Renal cortical epithelial cell (primary cell): ENCODE data around the gene CDC45. TPM values are rescaled to one million over a fixed set of nuclear protein-coding genes. Genes with fewer than 3 reads are reported as not detected.

Experiments used
- DNase-seq: peaks from one replicate; pipeline ENCODE4 v3.0.0-alpha.2; 2011; ENCODE audit warnings: low read depth
- total RNA-seq: library from RNA; depleted of rRNA; stranded (reverse); fragments of >200 nt; gene quantifications from 2 replicates; pipeline ENCODE4 v1.2.3, GENCODE V29; 2014

The CDC45 gene
- total RNA-seq, 1 donor from 2014 or later = 0.70 TPM

DNA sequence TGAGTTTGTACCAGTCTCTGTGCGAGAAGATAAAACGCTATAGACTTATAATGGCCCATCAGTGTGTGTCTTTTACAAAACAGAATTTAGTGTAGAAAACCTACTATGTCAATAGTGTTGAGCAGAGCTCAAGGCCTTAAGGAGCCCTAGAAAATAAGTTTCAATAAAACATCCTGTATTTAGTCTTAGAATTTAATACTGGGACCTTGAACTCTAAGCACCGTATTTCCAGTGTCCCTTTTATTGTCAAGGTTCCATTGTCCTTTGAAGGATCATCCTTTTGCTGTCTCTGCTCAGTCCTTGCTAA, 16.6 kb downstream of the CDC45 start:
- no peak for DNase-seq

DNA sequence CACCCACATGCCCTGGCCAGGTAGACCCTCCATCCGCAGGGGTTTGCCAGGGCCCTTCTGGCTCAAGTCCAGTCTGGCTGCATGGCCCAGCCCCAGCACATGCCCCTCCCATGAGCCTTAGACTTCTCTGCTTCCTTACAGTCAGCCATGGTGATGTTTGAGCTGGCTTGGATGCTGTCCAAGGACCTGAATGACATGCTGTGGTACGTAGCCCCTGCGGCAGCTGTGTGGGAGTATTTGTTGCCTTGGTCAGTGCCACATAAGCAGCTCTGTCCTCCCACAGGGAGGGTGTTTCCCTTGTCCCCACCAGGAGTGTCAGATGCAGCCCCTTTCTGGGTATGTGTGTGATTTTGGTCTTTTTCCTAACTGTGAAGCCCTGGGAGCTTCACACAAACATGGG, 17.5 kb downstream of the CDC45 start:
- DNase-seq = peak; percentile 76

DNA sequence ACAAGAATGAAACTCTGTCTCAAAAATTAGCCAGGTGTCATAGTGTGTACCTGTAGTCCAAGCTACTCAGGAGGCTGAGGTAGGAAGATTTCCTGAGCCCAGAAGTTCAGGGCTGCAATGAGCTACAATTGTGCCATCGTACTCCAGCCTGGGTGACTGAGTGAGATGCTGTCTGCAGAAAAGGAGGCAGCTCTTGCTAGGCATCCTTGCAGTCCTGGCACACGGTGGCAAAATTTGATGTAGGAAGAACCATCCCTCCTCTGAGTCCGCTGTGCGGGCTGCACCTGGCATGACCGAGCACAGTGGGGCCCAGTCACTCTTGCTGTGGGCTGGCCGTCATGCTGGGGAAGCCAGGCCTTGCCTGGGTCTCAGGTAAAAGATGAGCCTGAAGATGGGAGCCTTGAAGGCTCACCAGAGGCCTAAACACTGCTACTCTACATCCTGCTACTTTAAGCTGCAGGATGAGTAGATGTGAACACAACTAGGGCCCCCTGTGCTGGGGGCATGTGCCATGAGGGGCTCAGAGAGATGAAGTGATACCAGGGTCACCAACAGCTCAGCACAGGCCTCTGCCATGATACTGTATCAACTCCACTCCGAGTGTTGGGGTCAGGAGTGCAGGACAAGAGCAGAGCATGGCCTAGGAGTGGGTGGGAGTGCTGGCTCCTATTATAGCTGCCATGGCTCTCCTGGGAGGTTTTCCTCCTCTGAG, 18.6 kb downstream of the CDC45 start:
- no peak for DNase-seq

DNA sequence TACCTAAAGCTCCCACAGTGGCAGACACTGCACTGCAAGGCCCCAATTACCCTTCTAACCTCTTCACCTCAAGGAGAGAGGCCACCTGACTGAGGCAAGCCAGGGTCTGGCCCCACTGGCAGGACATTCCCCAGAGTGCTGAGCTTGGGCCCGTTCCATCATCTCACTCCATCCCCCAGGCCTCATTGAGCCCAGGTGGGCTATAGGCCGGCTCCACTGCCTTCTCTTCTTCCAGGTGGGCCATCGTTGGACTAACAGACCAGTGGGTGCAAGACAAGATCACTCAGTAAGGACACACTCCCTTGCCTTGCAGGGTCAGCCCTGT, 19.1 kb downstream of the CDC45 start:
- DNase-seq = no peak

GRCh38 chr22:19499236-19499879, 19.6 kb downstream of the CDC45 start:
- DNase-seq = no peak

- DNase-seq = no peak
Observed at GRCh38 chr22:19499880-19500242, 20.1 kb downstream of the CDC45 start.

DNA sequence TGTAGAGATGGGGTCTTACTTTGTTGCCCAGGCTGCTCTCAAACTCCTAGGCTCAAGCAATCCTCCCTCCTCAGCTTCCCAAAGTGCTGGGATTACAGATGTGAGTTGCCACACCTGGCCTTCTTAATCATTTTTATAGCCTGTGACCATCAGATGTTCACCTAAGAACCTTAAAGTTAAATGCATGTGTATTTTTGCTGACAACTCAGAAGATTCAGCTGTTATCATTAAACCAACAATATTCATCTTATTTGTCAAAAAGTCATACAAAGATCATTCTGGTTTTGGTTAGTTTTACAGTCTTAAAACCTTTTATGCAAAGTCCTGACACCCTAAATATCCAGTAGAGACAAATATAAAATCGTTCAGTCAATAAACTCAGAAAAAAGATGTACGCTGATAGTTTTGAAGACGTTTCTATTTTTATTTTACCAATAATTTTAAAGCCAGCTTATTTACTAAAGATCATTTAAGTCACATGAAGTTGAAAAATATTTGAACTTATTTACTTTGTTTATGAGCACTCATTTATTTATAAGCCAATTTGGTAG, 22.3 kb downstream of the CDC45 start:
- DNase-seq = no peak

DNA sequence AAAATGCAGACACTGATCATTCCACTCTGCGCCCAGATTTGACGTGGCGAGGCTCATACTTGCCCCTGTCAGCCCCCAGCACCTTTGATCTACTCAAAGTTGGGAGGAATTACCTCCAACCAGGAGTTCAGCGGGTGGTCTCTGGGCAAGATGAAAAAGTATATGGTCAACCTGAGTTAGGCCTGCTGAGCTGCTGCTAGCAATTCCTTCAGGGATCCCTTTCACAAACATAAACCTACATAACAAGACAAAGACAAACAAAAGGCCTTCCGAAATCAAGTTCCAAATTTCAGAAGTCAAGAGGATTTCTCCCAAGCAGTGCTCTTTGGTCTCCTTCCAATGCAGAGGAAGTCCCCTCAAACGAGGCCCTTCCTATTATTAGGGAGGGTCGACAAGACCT, 23.6 kb downstream of the CDC45 start:
- DNase-seq = no peak

DNA sequence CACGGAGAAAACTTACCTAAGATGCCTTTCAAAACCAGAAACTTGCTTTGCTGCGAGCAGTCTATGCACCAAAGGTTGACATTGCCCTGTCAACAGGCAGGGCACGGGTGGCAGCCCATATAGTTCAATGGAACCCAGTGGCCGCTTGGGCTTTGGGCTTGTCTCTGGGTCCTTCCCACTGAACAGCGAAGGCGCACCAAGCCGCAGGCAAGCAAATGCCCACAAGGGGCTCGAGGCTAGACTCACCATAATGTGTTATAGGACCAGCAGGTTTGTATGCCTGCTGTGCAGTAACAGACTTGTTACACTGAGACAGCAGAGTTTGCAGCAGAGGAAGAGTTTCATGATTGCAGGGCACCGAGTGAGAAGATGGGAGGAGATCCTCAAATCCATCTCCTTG, 24.1 kb downstream of the CDC45 start:
- DNase-seq = no peak

GRCh38 chr22:19504900-19505734, 25.4 kb downstream of the CDC45 start:
- no peak for DNase-seq

- DNase-seq = no peak
Observed at GRCh38 chr22:19505735-19506126, 26.0 kb downstream of the CDC45 start.

GRCh38 chr22:19506212-19506611, 26.5 kb downstream of the CDC45 start:
- DNase-seq = no peak

GRCh38 chr22:19507534-19507861, 27.8 kb downstream of the CDC45 start:
- DNase-seq = no peak

DNA sequence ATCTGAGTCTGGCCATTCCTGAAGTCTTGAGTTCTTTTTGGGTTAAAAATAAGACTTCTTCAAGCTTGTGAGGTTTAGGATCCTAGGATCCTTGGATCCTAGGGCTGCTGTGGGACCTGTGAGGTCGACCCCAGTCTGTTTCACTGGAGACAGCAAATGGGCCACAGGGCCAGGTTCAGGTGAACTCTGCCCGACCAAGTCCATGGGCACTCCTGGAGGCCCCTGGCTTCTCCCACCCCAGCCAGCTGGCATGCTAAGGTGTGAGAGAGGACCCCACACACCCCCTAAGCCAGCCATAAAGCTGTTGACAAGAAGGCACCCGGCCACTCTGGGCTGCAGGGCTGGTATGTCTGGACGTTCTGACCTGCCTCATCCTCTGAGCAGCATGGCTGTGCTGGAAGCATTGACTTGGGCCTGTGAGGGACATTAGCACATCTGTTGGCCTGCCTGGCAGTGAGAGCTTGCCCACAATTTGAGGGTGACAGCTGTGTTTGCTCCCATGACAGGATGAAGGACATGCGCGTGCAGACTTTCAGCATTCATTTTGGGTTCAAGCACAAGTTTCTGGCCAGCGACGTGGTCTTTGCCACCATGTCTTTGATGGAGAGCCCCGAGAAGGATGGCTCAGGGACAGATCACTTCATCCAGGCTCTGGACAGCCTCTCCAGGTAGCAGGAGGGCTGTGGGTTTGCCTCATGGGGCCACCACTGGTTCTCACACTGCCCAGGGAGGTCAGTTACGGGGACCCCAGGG, 28.5 kb downstream of the CDC45 start:
- no peak for DNase-seq

- DNase-seq = no peak
Observed at GRCh38 chr22:19509191-19509590, 29.5 kb downstream of the CDC45 start.

DNA sequence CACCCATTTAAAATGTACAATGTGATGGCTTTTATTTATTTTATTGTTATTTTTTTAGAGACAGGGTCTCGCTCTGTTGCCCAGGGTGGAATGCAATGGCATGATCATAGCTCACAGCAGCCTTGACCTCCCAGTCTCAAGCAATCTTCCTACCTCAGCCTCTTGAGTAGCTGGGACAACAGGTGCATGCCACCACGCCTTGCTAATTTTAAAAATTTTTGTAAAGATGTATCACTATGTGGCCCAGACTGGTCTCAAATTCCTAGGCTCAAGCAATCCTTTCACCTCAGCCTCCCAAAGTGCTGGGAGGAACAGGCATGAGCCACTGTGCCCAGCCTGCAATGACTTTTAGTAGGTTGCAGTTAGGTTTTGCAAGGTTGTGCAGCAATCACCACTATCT, 30.2 kb downstream of the CDC45 start:
- no peak for DNase-seq

DNA sequence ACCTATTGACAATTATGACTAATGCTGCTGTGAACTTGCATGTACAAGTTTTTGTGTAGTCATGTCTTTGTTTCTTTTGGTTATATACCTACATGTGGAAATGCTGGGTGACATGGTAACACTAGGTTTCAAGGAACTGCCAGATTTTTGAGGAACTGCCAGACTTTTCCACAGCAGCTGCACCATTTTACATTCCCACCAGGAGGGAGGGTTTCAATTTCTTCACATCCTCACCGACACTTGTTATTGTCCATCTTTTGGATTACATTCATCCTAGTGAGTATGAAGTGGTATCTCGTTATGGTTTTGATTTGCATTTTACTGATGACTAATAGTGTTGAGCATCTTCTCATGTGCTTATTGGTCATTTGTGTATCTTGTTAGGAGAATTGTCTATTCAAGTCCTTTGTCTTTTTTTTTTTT, 31.2 kb downstream of the CDC45 start:
- no peak for DNase-seq

- no peak for DNase-seq
Observed at GRCh38 chr22:19513823-19514222, 34.1 kb downstream of the CDC45 start.

- peak; percentile 10 for DNase-seq
Observed at GRCh38 chr22:19514831-19515565, 35.3 kb downstream of the CDC45 start.

DNA sequence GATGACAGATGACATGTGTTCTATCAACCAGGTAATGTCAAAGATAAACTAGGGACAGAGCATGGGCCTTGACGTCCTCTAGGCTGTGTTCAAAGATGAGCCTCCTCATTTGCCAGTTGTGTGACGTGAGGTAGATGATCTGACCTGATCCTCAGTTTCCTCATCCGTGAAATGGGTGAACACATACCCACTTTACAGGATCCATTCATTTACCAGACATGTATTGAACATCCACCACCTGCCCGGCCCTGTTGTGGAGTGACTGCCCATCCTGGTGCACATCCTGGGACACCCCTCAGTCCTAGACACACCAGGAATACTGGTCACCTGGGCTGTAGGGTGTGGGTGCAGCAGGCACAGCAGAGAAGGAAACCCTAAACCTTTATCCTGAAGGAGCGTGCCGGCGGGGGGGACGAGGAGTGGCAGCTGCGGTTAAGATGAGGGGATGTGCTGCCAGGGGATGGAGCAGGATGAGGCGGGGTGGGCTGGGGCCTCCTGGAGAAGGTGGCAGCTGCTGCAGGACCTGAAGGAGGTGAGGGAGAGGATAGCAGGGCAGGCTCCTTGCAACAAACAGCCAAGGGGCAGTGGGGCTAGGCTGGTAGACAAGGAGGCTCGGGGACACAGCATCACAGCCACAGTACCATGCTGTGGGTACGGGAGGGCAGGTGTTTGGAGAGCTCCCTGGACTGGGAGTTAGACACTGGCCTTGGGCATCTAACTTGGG, 36.1 kb downstream of the CDC45 start:
- DNase-seq = no peak
